ENCODE measurements around the gene BCKDHA.

Gene BCKDHA

GRCh38 chr19:41436674-41436951 lies 39.0 kb downstream of the BCKDHA start:
- H3K36me3 ChIP-seq (ENCODE audit: control insufficient read depth, insufficient read depth, low read length) = peaks cover 18% of the 10 kb centered on the region
- no peak for DNase-seq (ENCODE audit: extremely low read depth, insufficient read length)
- TF ChIP-seq CTCF (IDR thresholded peaks at IDR 0.05; ENCODE audit: insufficient read depth, low read length, poor library complexity, severe bottlenecking) = no peak
- no peaks in the 10 kb centered on the region for H3K27me3 ChIP-seq (replicated peaks; ENCODE audit: control insufficient read depth, insufficient read depth, low read length)
- H3K4me3 ChIP-seq (replicated peaks; ENCODE audit: low read depth, low read length) = no peak overlapping the region

GRCh38 chr19:41437944-41438574 lies 40.4 kb downstream of the BCKDHA start:
- no peaks in the 10 kb centered on the region for H3K27me3 ChIP-seq (replicated peaks; ENCODE audit: control insufficient read depth, insufficient read depth, low read length)
- no peak for DNase-seq (ENCODE audit: extremely low read depth, insufficient read length)
- H3K4me3 ChIP-seq (replicated peaks; ENCODE audit: low read depth, low read length) = no peak overlapping the region
- TF ChIP-seq CTCF (IDR thresholded peaks at IDR 0.05; ENCODE audit: insufficient read depth, low read length, poor library complexity, severe bottlenecking) = no peak
- H3K36me3 ChIP-seq (ENCODE audit: control insufficient read depth, insufficient read depth, low read length) = peaks cover 7% of the 10 kb centered on the region

- peak within 1 kb of the TSS; percentile 95 for H3K4me3 ChIP-seq (replicated peaks; ENCODE audit: low read depth, low read length)
- H3K27me3 ChIP-seq (replicated peaks; ENCODE audit: control insufficient read depth, insufficient read depth, low read length) = no peaks in the 10 kb centered on the region
- H3K36me3 ChIP-seq (ENCODE audit: control insufficient read depth, insufficient read depth, low read length) = peaks cover 2% of the 10 kb centered on the region; the same call in 1 of the 2 replicates
- peak; percentile 72 for TF ChIP-seq CTCF (IDR thresholded peaks at IDR 0.05; ENCODE audit: insufficient read depth, low read length, poor library complexity, severe bottlenecking)
- peak; percentile 93 for DNase-seq (ENCODE audit: extremely low read depth, insufficient read length)
These were observed 42.0 kb downstream of the BCKDHA start, which contains the start of gene DMAC2 for GRCh38 chr19:41439441-41440222. DMAC2 (minus strand) TSS chr19:41439912; CDS start chr19:41439899, 13 bp downstream.

- no peaks in the 10 kb centered on the region for H3K27me3 ChIP-seq (replicated peaks; ENCODE audit: control insufficient read depth, insufficient read depth, low read length)
- no peak for DNase-seq (ENCODE audit: extremely low read depth, insufficient read length)
- TF ChIP-seq CTCF (IDR thresholded peaks at IDR 0.05; ENCODE audit: insufficient read depth, low read length, poor library complexity, severe bottlenecking) = no peak
- H3K36me3 ChIP-seq (ENCODE audit: control insufficient read depth, insufficient read depth, low read length) = no peaks in the 10 kb centered on the region
- no peak overlapping the region for H3K4me3 ChIP-seq (replicated peaks; ENCODE audit: low read depth, low read length)
These were observed 43.8 kb downstream of the BCKDHA start for GRCh38 chr19:41441321-41441945.

GRCh38 chr19:41442473-41443355 lies 45.1 kb downstream of the BCKDHA start, which contains the start of gene ERICH4:
ERICH4 (plus strand) TSS chr19:41443156; CDS start chr19:41443170, 14 bp downstream.
- no peak for TF ChIP-seq CTCF (IDR thresholded peaks at IDR 0.05; ENCODE audit: insufficient read depth, low read length, poor library complexity, severe bottlenecking)
- DNase-seq (ENCODE audit: extremely low read depth, insufficient read length) = no peak

More at GRCh38 chr19:41442473-41443355, 45.1 kb downstream of the BCKDHA start, which contains the start of gene ERICH4:
- H3K36me3 ChIP-seq (ENCODE audit: control insufficient read depth, insufficient read depth, low read length) = no peaks in the 10 kb centered on the region
- H3K4me3 ChIP-seq (replicated peaks; ENCODE audit: low read depth, low read length) = no peak within 1 kb of the TSS
- H3K27me3 ChIP-seq (replicated peaks; ENCODE audit: control insufficient read depth, insufficient read depth, low read length) = no peaks in the 10 kb centered on the region
